Gastroesophageal sphincter (tissue), 3 donors: ENCODE measurements around the gene PTDSS2.

ENCODE experiments used
- EP300 ChIP-seq: sonication (generic); formaldehyde crosslinking; IDR thresholded peaks from one replicate; pipeline ENCODE4 v1.6.1; 2017; ENCODE audit warnings: antibody characterized with exemption, mild to moderate bottlenecking
- POLR2A ChIP-seq, 2 donors: fragments of 450-650 bp; IDR thresholded peaks; one replicate each; pipeline ENCODE4 v1.6.1; 2017; ENCODE audit warnings: antibody characterized with exemption in 2 of 2, mild to moderate bottlenecking in 2 of 2, moderate library complexity in 1 of 2
- POLR2AphosphoS5 ChIP-seq: sonication (generic); formaldehyde crosslinking; IDR thresholded peaks from one replicate; pipeline ENCODE4 v1.6.1; 2017; ENCODE audit warnings: antibody characterized with exemption
- TF ChIP-seq, protein P1 (sequence below), 4 experiments: fragments of 200-600 bp in 2 of 4; fragments of 450-650 bp in 2 of 4; sonication (generic) in 1 of 4; IDR thresholded peaks; one replicate each; pipeline ENCODE4 v1.5.1; 2017 to 2019; ENCODE audit warnings: antibody characterized with exemption in 4 of 4, mild to moderate bottlenecking in 2 of 4, moderate library complexity in 2 of 4

DNA sequence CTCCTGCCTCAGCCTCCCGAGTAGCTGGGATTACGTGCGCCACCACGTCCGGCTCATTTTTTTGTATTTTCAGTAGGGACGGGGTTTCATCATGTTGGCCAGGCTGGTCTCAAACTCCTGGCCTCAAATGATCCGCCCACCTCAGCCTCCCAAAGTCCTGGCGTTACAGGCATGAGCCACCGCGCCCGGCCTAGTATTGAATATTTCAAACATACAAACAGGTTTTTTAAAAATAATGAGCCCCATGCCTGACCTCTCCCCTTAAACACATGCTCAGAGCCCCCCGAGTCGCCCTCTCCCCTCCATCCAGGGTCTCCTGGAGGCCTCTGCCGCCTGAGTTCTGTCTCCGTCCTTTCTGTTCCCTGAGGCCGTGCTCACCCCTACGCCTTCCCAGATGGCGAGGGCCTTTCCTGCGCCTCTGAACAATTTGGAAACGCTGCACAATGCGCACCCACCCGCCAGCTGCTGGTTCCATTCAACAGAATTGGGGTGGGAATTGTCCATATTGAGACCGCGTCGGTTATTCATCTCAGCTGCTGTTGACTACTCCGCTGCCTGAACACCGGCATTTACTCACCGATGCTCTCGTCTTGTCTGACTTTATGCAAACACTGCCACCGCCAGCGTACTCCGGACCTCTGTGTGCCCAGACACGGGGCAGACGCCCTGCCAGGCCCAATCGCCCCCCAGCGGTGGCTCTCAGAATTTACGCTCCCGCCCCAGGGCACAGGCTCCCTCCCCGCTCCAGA lies 70.5 kb downstream of the PTDSS2 start:
- TF ChIP-seq, protein P1, sequence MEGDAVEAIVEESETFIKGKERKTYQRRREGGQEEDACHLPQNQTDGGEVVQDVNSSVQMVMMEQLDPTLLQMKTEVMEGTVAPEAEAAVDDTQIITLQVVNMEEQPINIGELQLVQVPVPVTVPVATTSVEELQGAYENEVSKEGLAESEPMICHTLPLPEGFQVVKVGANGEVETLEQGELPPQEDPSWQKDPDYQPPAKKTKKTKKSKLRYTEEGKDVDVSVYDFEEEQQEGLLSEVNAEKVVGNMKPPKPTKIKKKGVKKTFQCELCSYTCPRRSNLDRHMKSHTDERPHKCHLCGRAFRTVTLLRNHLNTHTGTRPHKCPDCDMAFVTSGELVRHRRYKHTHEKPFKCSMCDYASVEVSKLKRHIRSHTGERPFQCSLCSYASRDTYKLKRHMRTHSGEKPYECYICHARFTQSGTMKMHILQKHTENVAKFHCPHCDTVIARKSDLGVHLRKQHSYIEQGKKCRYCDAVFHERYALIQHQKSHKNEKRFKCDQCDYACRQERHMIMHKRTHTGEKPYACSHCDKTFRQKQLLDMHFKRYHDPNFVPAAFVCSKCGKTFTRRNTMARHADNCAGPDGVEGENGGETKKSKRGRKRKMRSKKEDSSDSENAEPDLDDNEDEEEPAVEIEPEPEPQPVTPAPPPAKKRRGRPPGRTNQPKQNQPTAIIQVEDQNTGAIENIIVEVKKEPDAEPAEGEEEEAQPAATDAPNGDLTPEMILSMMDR (IDR thresholded peaks at IDR 0.05), result no peak
- TF ChIP-seq EP300, result no peak
- no peak for TF ChIP-seq POLR2A (IDR thresholded peaks at IDR 0.05)
- TF ChIP-seq POLR2AphosphoS5, result no peak
